ENCODE results near the gene LYZL2. TPM values are rescaled to one million over a fixed set of nuclear protein-coding genes. Genes with fewer than 3 reads are reported as not detected.
"Not testable (repeated sequence)": the region's sequence is repeated elsewhere in the genome, so short reads cannot be mapped to it uniquely, and the experiment has no call there.

LYZL2 gene
- total RNA-seq, 1 donor from 2014 or later: not detected

DNA sequence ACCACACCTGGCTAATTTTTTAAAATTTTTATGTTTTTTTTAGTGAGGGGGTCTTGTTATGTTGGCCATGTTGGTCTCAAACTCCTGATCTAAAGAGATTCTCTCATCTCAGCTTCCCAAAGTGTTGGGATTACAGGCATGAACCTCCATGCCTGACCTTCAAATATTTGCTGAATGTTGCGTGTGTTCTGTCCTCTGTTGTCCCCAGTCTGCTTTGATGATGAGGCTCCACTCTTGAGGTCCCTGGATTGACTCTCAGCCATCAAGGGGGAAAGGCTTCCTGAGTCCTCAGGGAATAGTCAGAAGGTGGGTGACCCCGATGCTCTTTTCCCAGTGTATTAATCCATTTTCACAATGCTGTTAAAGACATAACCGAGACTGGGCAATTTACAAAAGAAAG lies 26.0 kb downstream of the LYZL2 start:
- Mint-ChIP-seq H3K4me3 (ENCODE audit: low read depth) (no peak overlapping the region), H3K9me3 (ENCODE audit: low read depth) (no peaks in the 10 kb centered on the region), H3K27me3 (peaks cover 14% of the 10 kb centered on the region), H3K36me3 (ENCODE audit: insufficient read depth) (no peaks in the 10 kb centered on the region), H3K4me1 (ENCODE audit: low read depth) (peaks cover 12% of the 10 kb centered on the region), H3K27ac (no peak overlapping the region)
- TF ChIP-seq, protein P1, sequence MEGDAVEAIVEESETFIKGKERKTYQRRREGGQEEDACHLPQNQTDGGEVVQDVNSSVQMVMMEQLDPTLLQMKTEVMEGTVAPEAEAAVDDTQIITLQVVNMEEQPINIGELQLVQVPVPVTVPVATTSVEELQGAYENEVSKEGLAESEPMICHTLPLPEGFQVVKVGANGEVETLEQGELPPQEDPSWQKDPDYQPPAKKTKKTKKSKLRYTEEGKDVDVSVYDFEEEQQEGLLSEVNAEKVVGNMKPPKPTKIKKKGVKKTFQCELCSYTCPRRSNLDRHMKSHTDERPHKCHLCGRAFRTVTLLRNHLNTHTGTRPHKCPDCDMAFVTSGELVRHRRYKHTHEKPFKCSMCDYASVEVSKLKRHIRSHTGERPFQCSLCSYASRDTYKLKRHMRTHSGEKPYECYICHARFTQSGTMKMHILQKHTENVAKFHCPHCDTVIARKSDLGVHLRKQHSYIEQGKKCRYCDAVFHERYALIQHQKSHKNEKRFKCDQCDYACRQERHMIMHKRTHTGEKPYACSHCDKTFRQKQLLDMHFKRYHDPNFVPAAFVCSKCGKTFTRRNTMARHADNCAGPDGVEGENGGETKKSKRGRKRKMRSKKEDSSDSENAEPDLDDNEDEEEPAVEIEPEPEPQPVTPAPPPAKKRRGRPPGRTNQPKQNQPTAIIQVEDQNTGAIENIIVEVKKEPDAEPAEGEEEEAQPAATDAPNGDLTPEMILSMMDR (IDR thresholded peaks at IDR 0.05; ENCODE audit: unreplicated experiment): no peak
- DNase-seq (ENCODE audit: low spot score, unreplicated experiment): no peak

- DNase-seq (ENCODE audit: low spot score, unreplicated experiment): no peak
- Mint-ChIP-seq H3K27me3 (peaks cover 14% of the 10 kb centered on the region), H3K27ac (no peak overlapping the region), H3K9me3 (ENCODE audit: low read depth) (no peaks in the 10 kb centered on the region), H3K4me3 (ENCODE audit: low read depth) (no peak overlapping the region), H3K36me3 (ENCODE audit: insufficient read depth) (no peaks in the 10 kb centered on the region), H3K4me1 (ENCODE audit: low read depth) (peaks cover 12% of the 10 kb centered on the region)
- TF ChIP-seq, protein P1 (IDR thresholded peaks at IDR 0.05; ENCODE audit: unreplicated experiment): no peak
Measured at GRCh38 chr10:30602747-30603146, 26.8 kb downstream of the LYZL2 start.

DNA sequence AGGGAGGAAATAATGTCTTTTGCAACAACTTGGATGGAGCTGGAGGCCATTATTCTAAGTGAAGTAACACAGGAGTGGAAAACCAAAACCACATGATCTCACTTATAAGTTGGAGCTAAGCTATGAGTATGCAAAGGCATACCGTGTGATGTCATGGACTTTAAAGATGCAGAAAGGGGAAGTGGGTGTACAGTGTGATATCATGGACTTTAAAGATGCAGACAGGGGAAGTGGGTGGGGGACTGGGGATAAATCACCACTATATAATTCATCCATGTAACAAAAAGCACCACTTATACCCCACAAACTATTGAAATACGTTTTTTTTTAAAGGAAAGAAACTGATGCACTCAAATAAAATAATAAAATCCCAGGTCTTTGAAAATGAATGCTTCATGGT lies 29.5 kb downstream of the LYZL2 start:
- DNase-seq (ENCODE audit: low spot score, unreplicated experiment): no peak
- peaks cover 16% of the 10 kb centered on the region for H3K27me3 Mint-ChIP-seq

DNA sequence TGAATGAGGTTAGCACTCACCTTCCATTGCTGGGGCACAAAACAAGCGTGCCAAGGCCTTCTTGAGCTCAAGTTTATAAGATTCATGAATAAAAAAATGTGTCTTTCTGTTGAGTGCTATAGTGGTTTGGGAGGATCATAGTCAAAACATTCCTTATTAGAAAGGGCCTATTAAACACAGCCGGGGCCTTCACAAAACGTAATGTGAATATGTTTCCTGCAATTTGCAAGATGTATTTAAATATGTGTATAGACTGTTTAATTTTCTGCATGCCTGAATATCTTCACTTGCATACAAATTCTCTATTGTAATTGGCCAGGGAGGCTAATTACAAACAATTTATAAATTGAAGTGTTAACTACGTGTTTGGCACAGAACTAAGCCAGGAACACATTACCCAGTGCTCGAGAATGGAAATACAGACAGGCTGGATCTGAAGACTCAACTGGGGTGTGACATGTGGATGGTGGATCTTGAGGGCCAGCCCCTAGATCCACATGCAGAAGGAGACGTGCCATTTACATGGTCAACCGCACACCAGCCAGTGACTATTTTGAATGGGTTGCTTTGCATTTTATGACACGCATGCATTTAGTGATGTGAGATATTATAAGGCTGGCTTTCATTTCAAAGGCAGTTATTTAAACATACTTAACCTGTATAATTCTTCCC lies 31.3 kb downstream of the LYZL2 start:
- Mint-ChIP-seq H3K4me3 (ENCODE audit: low read depth) (no peak overlapping the region), H3K36me3 (ENCODE audit: insufficient read depth) (no peaks in the 10 kb centered on the region), H3K27me3 (peaks cover 24% of the 10 kb centered on the region), H3K4me1 (ENCODE audit: low read depth) (peaks cover 10% of the 10 kb centered on the region), H3K27ac (no peak overlapping the region), H3K9me3 (ENCODE audit: low read depth) (no peaks in the 10 kb centered on the region)
- TF ChIP-seq, protein P1 (IDR thresholded peaks at IDR 0.05; ENCODE audit: unreplicated experiment): no peak
- no peak for DNase-seq (ENCODE audit: low spot score, unreplicated experiment)

More for the DNA sequence above, 29.5 kb downstream of the LYZL2 start:
- H3K27ac Mint-ChIP-seq: no peak overlapping the region
- H3K4me3 Mint-ChIP-seq (ENCODE audit: low read depth): no peak overlapping the region
- peaks cover 12% of the 10 kb centered on the region for H3K4me1 Mint-ChIP-seq (ENCODE audit: low read depth)
- H3K36me3 Mint-ChIP-seq (ENCODE audit: insufficient read depth): no peaks in the 10 kb centered on the region
- TF ChIP-seq, protein P1 (IDR thresholded peaks at IDR 0.05; ENCODE audit: unreplicated experiment): no peak
- H3K9me3 Mint-ChIP-seq (ENCODE audit: low read depth): no peaks in the 10 kb centered on the region

- Mint-ChIP-seq H3K27me3 (peaks cover 24% of the 10 kb centered on the region), H3K4me1 (ENCODE audit: low read depth) (peaks cover 10% of the 10 kb centered on the region)
- not testable (repeated sequence) for H3K9me3 Mint-ChIP-seq (ENCODE audit: low read depth)
Measured at GRCh38 chr10:30597433-30597824, 32.1 kb downstream of the LYZL2 start.

GRCh38 chr10:30596493-30597432 lies 32.8 kb downstream of the LYZL2 start:
- H3K4me3 Mint-ChIP-seq (ENCODE audit: low read depth); DNase-seq (ENCODE audit: low spot score, unreplicated experiment); H3K9me3 Mint-ChIP-seq (ENCODE audit: low read depth); H3K27ac Mint-ChIP-seq; H3K36me3 Mint-ChIP-seq (ENCODE audit: insufficient read depth): not testable (repeated sequence)
- H3K27me3 Mint-ChIP-seq: peaks cover 24% of the 10 kb centered on the region
- H3K4me1 Mint-ChIP-seq (ENCODE audit: low read depth): peaks cover 10% of the 10 kb centered on the region

More at GRCh38 chr10:30597433-30597824, 32.1 kb downstream of the LYZL2 start:
- not testable (repeated sequence) for DNase-seq (ENCODE audit: low spot score, unreplicated experiment); H3K4me3 Mint-ChIP-seq (ENCODE audit: low read depth); H3K27ac Mint-ChIP-seq; H3K36me3 Mint-ChIP-seq (ENCODE audit: insufficient read depth)

Measured in progenitor cell of endocrine pancreas (in vitro differentiated cells).